Naive thymus-derived CD4-positive, alpha-beta T cell (primary cell): ENCODE data around the gene SORCS2. TPM values are rescaled to one million over a fixed set of nuclear protein-coding genes. Genes with fewer than 3 reads are reported as not detected.

Source experiments
- ATAC-seq: fragments of 150-1000 bp; cut with Tn5 transposase; 2 replicates; pipeline ENCODE4 v1.10.0; 2021; ENCODE audit warnings: mild to moderate bottlenecking, moderate library complexity
- CTCF ChIA-PET: fragments of 350-600 bp; sonication (Branson Sonifier 250); formaldehyde crosslinking; loops from one replicate; lab custom pipeline; 2021; ENCODE audit warnings: antibody characterized with exemption; lab: Charles Lee
- POLR2A ChIA-PET: fragments of 350-600 bp; sonication (Branson Sonifier 250); formaldehyde crosslinking; loops from one replicate; lab custom pipeline; 2021; ENCODE audit warnings: antibody characterized with exemption, inconsistent platforms; lab: Charles Lee
- DNase-seq, 9 donors: peaks; one replicate each; pipeline versions ENCODE4 v3.0.0 to v3.0.0-alpha.2; 2020 to 2022; ENCODE audit warnings: mixed read lengths in 1 of 9
- H3K27ac ChIP-seq: one replicate; pipeline ENCODE4 v1.7.0; 2013; ENCODE audit warnings: mild to moderate bottlenecking, low read depth, low read length, moderate library complexity
- H3K27me3 ChIP-seq, 2 donors: one replicate each; pipeline ENCODE4 v1.7.0; 2013; ENCODE audit warnings: low read length in 2 of 2, mild to moderate bottlenecking in 2 of 2, moderate library complexity in 2 of 2; ENCODE audit not compliant: control insufficient read depth in 2 of 2, insufficient read depth in 2 of 2
- H3K36me3 ChIP-seq, 3 experiments: 1 replicate in 2 of 3; 2 replicates in 1 of 3; pipeline ENCODE4 v1.7.0; 2013; ENCODE audit warnings: low read length in 3 of 3, mild to moderate bottlenecking in 3 of 3, moderate library complexity in 1 of 3; ENCODE audit not compliant: insufficient read depth in 3 of 3, control insufficient read depth in 2 of 3
- H3K4me1 ChIP-seq, 2 donors: one replicate each; pipeline ENCODE4 v1.7.0; 2013; ENCODE audit warnings: low read length in 2 of 2, mild to moderate bottlenecking in 2 of 2, moderate library complexity in 1 of 2; ENCODE audit not compliant: control insufficient read depth in 2 of 2, insufficient read depth in 2 of 2
- H3K4me3 ChIP-seq: 2 replicates; pipeline ENCODE4 v1.7.0; 2013; ENCODE audit warnings: mild to moderate bottlenecking, low read length
- H3K9me3 ChIP-seq, 3 experiments: 1 replicate in 2 of 3; 2 replicates in 1 of 3; pipeline ENCODE4 v1.7.0; 2013; ENCODE audit warnings: low read length in 3 of 3; ENCODE audit not compliant: control insufficient read depth in 2 of 3
- H3K27ac Mint-ChIP-seq, 9 donors: one replicate each; pipeline ENCODE4 v1.8.0; 2020 to 2022; ENCODE audit warnings: mixed read lengths in 9 of 9, mild to moderate bottlenecking in 8 of 9, moderate library complexity in 5 of 9, inconsistent platforms in 2 of 9
- H3K27me3 Mint-ChIP-seq, 5 donors: one replicate each; pipeline ENCODE4 v1.8.0; 2021 to 2022; ENCODE audit warnings: mixed read lengths in 5 of 5, mild to moderate bottlenecking in 1 of 5
- H3K36me3 Mint-ChIP-seq, 5 donors: one replicate each; pipeline ENCODE4 v1.8.0; 2020 to 2022; ENCODE audit warnings: mixed read lengths in 5 of 5, mild to moderate bottlenecking in 3 of 5, inconsistent platforms in 1 of 5
- H3K4me1 Mint-ChIP-seq, 7 donors: one replicate each; pipeline ENCODE4 v1.8.0; 2020 to 2022; ENCODE audit warnings: mixed read lengths in 7 of 7, mild to moderate bottlenecking in 3 of 7, inconsistent platforms in 1 of 7
- H3K4me3 Mint-ChIP-seq, 10 donors: one replicate each; pipeline ENCODE4 v1.8.0; 2020 to 2022; ENCODE audit warnings: mild to moderate bottlenecking in 10 of 10, mixed read lengths in 10 of 10, moderate library complexity in 6 of 10, inconsistent platforms in 2 of 10
- H3K9me3 Mint-ChIP-seq, 11 donors: one replicate each; pipeline ENCODE4 v1.8.0; 2020 to 2022; ENCODE audit warnings: mixed read lengths in 11 of 11, mild to moderate bottlenecking in 4 of 11, inconsistent platforms in 1 of 11, moderate library complexity in 1 of 11
- intact Hi-C, 2 donors: fragments of 100-400 bp; cut with micrococcal nuclease; formaldehyde crosslinking; loops; one replicate each; pipeline ENCODE4 v1.15.1; 2023
- polyA plus RNA-seq, 2 donors: library from polyadenylated mRNA; unstranded; fragments of 300-500 nt; fragmentation: Illumina TruSeq; gene quantifications; one replicate each; pipeline ENCODE4 v1.2.3, GENCODE V29; 2021
- total RNA-seq, 6 experiments: library from RNA in 5 of 6; stranded (reverse) in 5 of 6; gene quantifications; 1 replicate in 5 of 6; 2 replicates in 1 of 6; pipeline ENCODE4 v1.2.3 and lab custom pipeline; 2021 to 2026

The SORCS2 gene
- total and polyA plus RNA-seq, 7 experiments from 2014 or later: 0.10 TPM; not detected in 6

- Mint-ChIP-seq H3K9me3 (peaks cover 0 to 2% (median 0%) of the 10 kb centered on the region in 11 donors), H3K36me3 (no peaks in the 10 kb centered on the region), H3K4me3 (no peak overlapping the region), H3K27ac (no peak overlapping the region), H3K4me1 (peaks cover 0 to 3% (median 0%) of the 10 kb centered on the region in 7 donors), H3K27me3 (peaks cover 0 to 40% (median 16%) of the 10 kb centered on the region in 5 donors)
- ChIA-PET POLR2A (no interaction called here), CTCF (interaction anchor here (0.6 kb wide), 1 partner anchor 851 kb away, joined by 3 read pairs; no protein-coding TSS in a partner anchor)
- DNase-seq (no peak), ATAC-seq (no peak)
- no peaks in the 10 kb centered on the region for H3K4me1 ChIP-seq
- no peaks in the 10 kb centered on the region for H3K36me3 ChIP-seq
- intact Hi-C loops: no loop called here
- no peaks in the 10 kb centered on the region for H3K27me3 ChIP-seq
- H3K4me3 ChIP-seq: no peak overlapping the region
- H3K9me3 ChIP-seq: no peaks in the 10 kb centered on the region
- no peak overlapping the region for H3K27ac ChIP-seq
These were observed 109.7 kb downstream of the SORCS2 start for GRCh38 chr4:7301846-7302630.

DNA sequence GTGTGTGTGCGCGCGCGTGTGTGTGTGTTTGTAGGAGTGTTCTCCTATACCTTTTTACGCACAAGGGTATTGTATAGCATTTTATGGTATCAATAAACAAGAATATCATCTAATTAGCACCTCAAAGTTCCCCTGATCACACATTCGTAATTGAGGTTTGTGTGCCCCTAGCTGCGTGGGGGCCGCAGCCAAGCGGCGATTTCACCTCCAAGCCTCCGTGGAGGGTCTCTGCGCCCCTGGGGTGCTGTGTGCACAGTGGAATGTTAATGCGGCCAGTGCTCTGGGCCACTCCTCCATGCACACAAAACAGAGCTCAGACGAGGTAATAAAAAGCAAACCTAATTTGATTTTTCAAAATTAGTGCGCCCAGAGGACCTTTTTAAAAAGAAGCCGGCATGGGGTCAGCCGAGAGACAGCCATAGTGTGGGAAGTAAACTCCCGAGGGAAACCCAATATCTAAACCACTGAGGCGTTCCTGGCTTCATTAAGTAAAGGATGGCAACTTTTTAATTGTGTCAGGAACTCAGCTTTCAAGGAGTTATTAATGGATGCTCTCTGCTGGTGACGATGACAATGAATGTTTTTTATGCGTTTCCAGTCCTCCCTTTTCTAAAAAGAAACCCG lies 110.6 kb downstream of the SORCS2 start:
- H3K36me3 Mint-ChIP-seq: no peaks in the 10 kb centered on the region
- ChIA-PET CTCF (interaction anchor here (0.6 kb wide), 1 partner anchor 852 kb away, joined by 3 read pairs; no protein-coding TSS in a partner anchor), POLR2A (no interaction called here)
- no peak overlapping the region for H3K27ac Mint-ChIP-seq
- no peaks in the 10 kb centered on the region for H3K27me3 ChIP-seq
- H3K4me3 ChIP-seq: no peak overlapping the region
- no peaks in the 10 kb centered on the region for H3K36me3 ChIP-seq
- intact Hi-C loops: no loop called here
- H3K4me1 ChIP-seq: no peaks in the 10 kb centered on the region
- DNase-seq (no peak), ATAC-seq (no peak)
- no peak overlapping the region for H3K27ac ChIP-seq
- H3K9me3 Mint-ChIP-seq: peaks cover 0 to 2% (median 0%) of the 10 kb centered on the region in 11 donors
- H3K4me3 Mint-ChIP-seq: no peak overlapping the region
- peaks cover 0 to 41% (median 20%) of the 10 kb centered on the region in 5 donors for H3K27me3 Mint-ChIP-seq
- no peaks in the 10 kb centered on the region for H3K9me3 ChIP-seq
- peaks cover 0 to 3% (median 0%) of the 10 kb centered on the region in 7 donors for H3K4me1 Mint-ChIP-seq

DNA sequence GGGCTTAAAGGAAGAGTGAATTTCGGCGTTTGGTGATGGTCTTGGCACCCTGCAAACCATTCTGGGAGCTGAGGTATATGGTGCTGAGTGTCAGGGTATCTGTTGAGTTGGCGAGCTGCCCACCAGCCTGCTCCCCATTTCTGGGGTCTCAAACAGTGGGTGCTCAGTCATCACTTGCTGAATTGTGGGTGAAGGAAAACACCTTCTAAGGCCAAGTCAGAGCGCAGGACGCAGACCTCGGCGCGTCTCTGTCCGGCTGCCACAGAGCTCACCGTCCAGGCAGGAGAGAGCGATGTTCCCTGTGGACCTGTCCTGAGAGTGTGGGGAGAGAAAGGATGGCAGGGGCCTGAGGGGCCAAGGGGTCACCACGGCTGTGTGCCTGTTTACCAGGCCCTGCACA lies 111.2 kb downstream of the SORCS2 start:
- Histone ChIP-seq H3K9me3 (no peaks in the 10 kb centered on the region), H3K36me3 (no peaks in the 10 kb centered on the region), H3K4me3 (no peak overlapping the region), H3K27ac (no peak overlapping the region), H3K27me3 (no peaks in the 10 kb centered on the region), H3K4me1 (no peaks in the 10 kb centered on the region)
- intact Hi-C loops: no loop called here
- Mint-ChIP-seq H3K27me3 (peaks cover 0 to 39% (median 21%) of the 10 kb centered on the region in 5 donors), H3K27ac (peak overlapping the region in 1 of 9 donors; percentile 43), H3K36me3 (no peaks in the 10 kb centered on the region), H3K9me3 (peaks cover 0 to 2% (median 0%) of the 10 kb centered on the region in 11 donors), H3K4me3 (no peak overlapping the region), H3K4me1 (peaks cover 0 to 2% (median 0%) of the 10 kb centered on the region in 7 donors)
- POLR2A ChIA-PET: no interaction called here
- DNase-seq (no peak), ATAC-seq (no peak)
- CTCF ChIA-PET: no interaction called here

DNA sequence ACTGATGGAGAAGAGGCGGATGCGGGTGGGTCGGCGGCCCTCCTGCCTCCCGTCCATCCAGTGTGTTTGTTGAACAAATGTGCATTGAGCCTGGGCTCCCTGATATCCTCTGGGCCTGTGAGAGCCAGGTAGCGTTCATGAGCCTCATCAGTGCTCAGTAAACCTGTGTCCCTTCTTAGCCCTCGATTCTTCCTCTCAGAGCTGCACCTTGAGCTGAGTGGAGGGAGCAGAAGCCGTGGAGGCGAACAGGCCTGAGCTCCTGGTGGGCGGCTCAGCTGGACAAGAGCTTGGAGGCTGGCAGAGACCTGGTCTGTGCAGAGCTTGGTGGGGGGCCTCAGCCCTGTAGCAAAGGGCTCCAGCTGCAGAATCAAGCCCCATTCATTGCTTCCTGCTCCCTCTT lies 112.1 kb downstream of the SORCS2 start:
- peaks cover 0 to 2% (median 0%) of the 10 kb centered on the region in 7 donors for H3K4me1 Mint-ChIP-seq
- H3K27me3 Mint-ChIP-seq: peaks cover 0 to 39% (median 18%) of the 10 kb centered on the region in 5 donors

GRCh38 chr4:7306021-7306965 lies 114.0 kb downstream of the SORCS2 start:
- intact Hi-C loops: no loop called here

More for the DNA sequence above, 112.1 kb downstream of the SORCS2 start:
- no peak for DNase-seq
- H3K4me3 ChIP-seq: no peak overlapping the region
- intact Hi-C loops: no loop called here
- no peaks in the 10 kb centered on the region for H3K4me1 ChIP-seq
- ChIA-PET POLR2A (no interaction called here), CTCF (no interaction called here)
- ATAC-seq: no peak
- no peaks in the 10 kb centered on the region for H3K9me3 ChIP-seq
- H3K27ac ChIP-seq: no peak overlapping the region
- H3K27me3 ChIP-seq: no peaks in the 10 kb centered on the region
- H3K36me3 ChIP-seq: no peaks in the 10 kb centered on the region
- peaks cover 0 to 2% (median 0%) of the 10 kb centered on the region in 11 donors for H3K9me3 Mint-ChIP-seq
- no peak overlapping the region for H3K4me3 Mint-ChIP-seq
- no peak overlapping the region for H3K27ac Mint-ChIP-seq
- no peaks in the 10 kb centered on the region for H3K36me3 Mint-ChIP-seq

GRCh38 chr4:7306986-7307385 lies 114.6 kb downstream of the SORCS2 start:
- H3K36me3 ChIP-seq: no peaks in the 10 kb centered on the region
- H3K27me3 ChIP-seq: no peaks in the 10 kb centered on the region
- H3K4me1 Mint-ChIP-seq: peaks cover 0 to 2% (median 0%) of the 10 kb centered on the region in 7 donors
- intact Hi-C loops: no loop called here
- peaks cover 0 to 1% (median 0%) of the 10 kb centered on the region in 11 donors for H3K9me3 Mint-ChIP-seq
- ChIA-PET POLR2A (no interaction called here), CTCF (no interaction called here)
- no peaks in the 10 kb centered on the region for H3K36me3 Mint-ChIP-seq
- no peaks in the 10 kb centered on the region for H3K9me3 ChIP-seq
- ATAC-seq (no peak), DNase-seq (no peak)
- H3K4me3 Mint-ChIP-seq: no peak overlapping the region
- no peak overlapping the region for H3K27ac Mint-ChIP-seq
- no peaks in the 10 kb centered on the region for H3K4me1 ChIP-seq
- H3K27ac ChIP-seq: no peak overlapping the region
- peaks cover 0 to 31% (median 9%) of the 10 kb centered on the region in 5 donors for H3K27me3 Mint-ChIP-seq
- no peak overlapping the region for H3K4me3 ChIP-seq

More at GRCh38 chr4:7306021-7306965, 114.0 kb downstream of the SORCS2 start:
- Mint-ChIP-seq H3K27ac (no peak overlapping the region), H3K4me3 (no peak overlapping the region), H3K9me3 (peaks cover 0 to 2% (median 0%) of the 10 kb centered on the region in 11 donors), H3K27me3 (peaks cover 0 to 31% (median 9%) of the 10 kb centered on the region in 5 donors), H3K36me3 (no peaks in the 10 kb centered on the region), H3K4me1 (peaks cover 0 to 2% (median 0%) of the 10 kb centered on the region in 7 donors)
- no peaks in the 10 kb centered on the region for H3K27me3 ChIP-seq
- DNase-seq (no peak), ATAC-seq (no peak)
- no peak overlapping the region for H3K27ac ChIP-seq
- ChIA-PET CTCF (no interaction called here), POLR2A (no interaction called here)
- no peaks in the 10 kb centered on the region for H3K9me3 ChIP-seq
- no peaks in the 10 kb centered on the region for H3K4me1 ChIP-seq
- H3K36me3 ChIP-seq: no peaks in the 10 kb centered on the region
- no peak overlapping the region for H3K4me3 ChIP-seq
